Activated B cell treated with CpG ODN at 0.5 μM for 24 hours (primary cell): ENCODE measurements around the gene PAGE2. TPM values are rescaled to one million over a fixed set of nuclear protein-coding genes. Genes with fewer than 3 reads are reported as not detected.
"Not testable (repeated sequence)": the region's sequence is repeated elsewhere in the genome, so short reads cannot be mapped to it uniquely, and the experiment has no call there.

Experiments used
- ATAC-seq: fragments of 200-7000 bp; cut with Tn5 transposase; one replicate; pipeline ENCODE4 v1.10.0; 2021; ENCODE audit warnings: low read depth, mild to moderate bottlenecking, moderate library complexity
- CTCF ChIA-PET: fragments of 350-600 bp; sonication (Branson Sonifier 250); formaldehyde crosslinking; loops from one replicate; lab custom pipeline; 2021; ENCODE audit warnings: antibody characterized with exemption; lab: Charles Lee
- POLR2A ChIA-PET: fragments of 350-600 bp; sonication (Branson Sonifier 250); formaldehyde crosslinking; loops from one replicate; lab custom pipeline; 2021; ENCODE audit warnings: antibody characterized with exemption; lab: Charles Lee
- DNase-seq: peaks from one replicate; pipeline ENCODE4 v3.0.0; 2022
- H3K27ac Mint-ChIP-seq: one replicate; pipeline ENCODE4 v1.8.0; 2020; ENCODE audit warnings: mixed read lengths
- H3K27me3 Mint-ChIP-seq: one replicate; pipeline ENCODE4 v1.8.0; 2021; ENCODE audit warnings: mixed read lengths
- H3K36me3 Mint-ChIP-seq: one replicate; pipeline ENCODE4 v1.8.0; 2021; ENCODE audit warnings: low read depth, mixed read lengths
- H3K4me1 Mint-ChIP-seq: one replicate; pipeline ENCODE4 v1.8.0; 2021; ENCODE audit warnings: mixed read lengths
- H3K4me3 Mint-ChIP-seq: one replicate; pipeline ENCODE4 v1.8.0; 2020; ENCODE audit warnings: mild to moderate bottlenecking, mixed read lengths
- H3K9me3 Mint-ChIP-seq: one replicate; pipeline ENCODE4 v1.8.0; 2020; ENCODE audit warnings: mixed read lengths
- intact Hi-C: fragments of 100-400 bp; cut with micrococcal nuclease; formaldehyde crosslinking; loops from one replicate; pipeline ENCODE4 v1.15.1; 2024
- total RNA-seq: library from RNA; stranded (reverse); gene quantifications from 2 replicates; pipeline ENCODE4 v1.2.3, GENCODE V29; 2022
- TF ChIP-seq, protein P1 (sequence below): fragments of 200-600 bp; IDR thresholded peaks from one replicate; pipeline ENCODE4 v1.8.0; 2022; ENCODE audit warnings: antibody characterized with exemption, mild to moderate bottlenecking

Gene PAGE2
- total RNA-seq, 1 donor from 2014 or later, result not detected

DNA sequence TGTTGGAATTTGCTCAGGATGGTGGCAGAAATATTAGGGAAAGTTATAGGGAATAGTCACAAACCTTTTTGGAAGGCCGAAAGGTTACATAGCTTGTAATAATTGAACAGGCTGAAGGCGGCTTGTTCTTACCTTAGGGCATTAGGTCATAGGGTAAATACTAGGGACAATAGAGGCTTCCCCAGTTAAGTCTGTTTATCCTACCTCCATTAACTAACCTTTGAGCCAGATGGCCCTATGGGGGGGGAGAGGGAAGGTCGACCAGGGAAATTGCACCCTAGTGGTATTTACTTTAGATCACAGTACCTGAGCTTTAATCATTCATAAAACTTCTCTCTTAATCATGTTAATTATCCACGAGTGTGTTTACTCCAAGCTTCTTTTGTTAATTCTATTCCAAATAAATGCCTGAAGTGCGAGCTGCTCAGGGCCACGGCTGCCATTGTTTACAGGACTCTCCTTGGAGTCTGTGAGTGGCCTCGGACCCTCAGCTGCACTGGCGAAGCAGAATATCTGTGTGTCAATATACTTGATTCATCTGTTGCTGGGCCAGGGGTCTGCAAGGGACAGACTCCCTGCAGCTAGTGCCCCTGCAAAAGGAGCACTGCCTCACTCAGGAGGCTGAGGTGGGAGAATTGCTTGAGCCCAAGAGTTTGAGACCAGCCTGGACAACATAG is 22.9 kb downstream of the PAGE2 start:
- ChIA-PET POLR2A (no interaction called here), CTCF (no interaction called here)
- H3K4me1 Mint-ChIP-seq, result no peaks in the 10 kb centered on the region
- no peaks in the 10 kb centered on the region for H3K27me3 Mint-ChIP-seq
- DNase-seq, result no peak
- TF ChIP-seq, protein P1, sequence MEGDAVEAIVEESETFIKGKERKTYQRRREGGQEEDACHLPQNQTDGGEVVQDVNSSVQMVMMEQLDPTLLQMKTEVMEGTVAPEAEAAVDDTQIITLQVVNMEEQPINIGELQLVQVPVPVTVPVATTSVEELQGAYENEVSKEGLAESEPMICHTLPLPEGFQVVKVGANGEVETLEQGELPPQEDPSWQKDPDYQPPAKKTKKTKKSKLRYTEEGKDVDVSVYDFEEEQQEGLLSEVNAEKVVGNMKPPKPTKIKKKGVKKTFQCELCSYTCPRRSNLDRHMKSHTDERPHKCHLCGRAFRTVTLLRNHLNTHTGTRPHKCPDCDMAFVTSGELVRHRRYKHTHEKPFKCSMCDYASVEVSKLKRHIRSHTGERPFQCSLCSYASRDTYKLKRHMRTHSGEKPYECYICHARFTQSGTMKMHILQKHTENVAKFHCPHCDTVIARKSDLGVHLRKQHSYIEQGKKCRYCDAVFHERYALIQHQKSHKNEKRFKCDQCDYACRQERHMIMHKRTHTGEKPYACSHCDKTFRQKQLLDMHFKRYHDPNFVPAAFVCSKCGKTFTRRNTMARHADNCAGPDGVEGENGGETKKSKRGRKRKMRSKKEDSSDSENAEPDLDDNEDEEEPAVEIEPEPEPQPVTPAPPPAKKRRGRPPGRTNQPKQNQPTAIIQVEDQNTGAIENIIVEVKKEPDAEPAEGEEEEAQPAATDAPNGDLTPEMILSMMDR, result no peak
- ATAC-seq, result no peak
- intact Hi-C loops, result no loop called here
- no peak overlapping the region for H3K27ac Mint-ChIP-seq
- H3K36me3 Mint-ChIP-seq, result no peaks in the 10 kb centered on the region
- H3K4me3 Mint-ChIP-seq, result no peak overlapping the region
- H3K9me3 Mint-ChIP-seq, result no peaks in the 10 kb centered on the region

DNA sequence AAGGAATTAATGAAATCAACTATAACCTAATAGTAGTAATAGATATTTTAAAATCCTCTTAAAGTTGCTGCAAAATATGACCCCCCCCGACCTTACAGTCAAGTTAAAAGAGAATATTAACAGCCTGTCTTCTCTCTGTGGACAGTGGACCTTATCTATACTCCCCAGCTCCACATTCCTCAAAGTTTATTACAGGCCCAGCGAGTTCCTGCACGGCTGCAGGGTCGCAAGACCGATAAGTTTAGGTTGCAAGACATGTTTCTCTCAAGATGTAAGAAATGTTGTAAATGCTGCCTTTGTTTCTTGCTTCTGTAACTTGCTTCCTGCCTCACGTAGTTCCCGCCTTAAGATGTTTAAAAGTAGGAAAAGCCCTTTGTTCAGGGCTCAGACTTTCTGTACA is 27.8 kb downstream of the PAGE2 start:
- POLR2A ChIA-PET, CTCF ChIA-PET, H3K27ac Mint-ChIP-seq, ATAC-seq, H3K27me3 Mint-ChIP-seq, DNase-seq, H3K4me1 Mint-ChIP-seq, H3K36me3 Mint-ChIP-seq, H3K4me3 Mint-ChIP-seq, H3K9me3 Mint-ChIP-seq, intact Hi-C loops: not testable (repeated sequence)

DNA sequence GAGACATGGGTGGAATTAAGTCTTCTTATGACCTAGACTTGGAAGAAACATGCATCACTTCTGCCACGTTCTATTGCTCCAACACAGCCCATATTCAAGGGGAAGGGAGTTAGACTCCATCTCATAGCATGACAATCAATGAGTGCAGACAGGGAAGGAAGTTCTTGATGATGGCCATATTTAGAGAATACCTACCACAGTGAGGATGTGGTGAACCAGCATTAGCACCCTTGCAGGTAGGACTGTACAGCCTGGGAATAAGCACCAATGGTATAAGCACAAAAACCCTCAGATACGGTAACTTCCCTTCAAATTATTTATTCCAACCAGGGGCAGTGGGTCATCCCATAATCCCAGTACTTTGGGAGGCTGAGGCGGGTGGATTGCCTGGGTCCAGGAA is 29.8 kb downstream of the PAGE2 start:
- ChIA-PET POLR2A (no interaction called here), CTCF (no interaction called here)
- Mint-ChIP-seq H3K27ac (no peak overlapping the region), H3K4me3 (no peak overlapping the region), H3K27me3 (peaks cover 1% of the 10 kb centered on the region), H3K36me3 (no peaks in the 10 kb centered on the region), H3K9me3 (no peaks in the 10 kb centered on the region), H3K4me1 (no peaks in the 10 kb centered on the region)
- intact Hi-C loops, result no loop called here
- no peak for ATAC-seq
- no peak for DNase-seq
- TF ChIP-seq, protein P1, result no peak

DNA sequence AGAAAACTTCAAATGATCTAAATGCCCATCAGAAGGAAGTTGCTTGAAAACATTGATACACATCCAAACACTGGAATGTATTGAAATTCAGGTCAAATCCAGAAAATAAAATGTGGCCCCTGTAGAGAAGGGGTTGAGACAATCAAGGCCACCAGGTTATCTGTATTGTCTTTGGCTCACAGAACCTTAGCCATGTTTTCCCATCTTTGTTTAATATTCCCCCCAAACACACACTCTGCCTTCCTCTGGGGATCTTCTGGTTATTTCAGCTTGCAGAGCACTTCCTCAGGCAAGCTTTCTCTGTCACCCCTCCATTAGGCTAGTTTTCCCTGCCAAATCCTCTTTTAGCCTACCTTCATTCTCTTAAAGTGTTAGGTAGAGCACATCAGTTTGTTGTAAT is 30.5 kb downstream of the PAGE2 start:
- intact Hi-C loops, result no loop called here
- H3K27me3 Mint-ChIP-seq, result peaks cover 3% of the 10 kb centered on the region
- CTCF ChIA-PET, result no interaction called here
- POLR2A ChIA-PET, result no interaction called here
- ATAC-seq (no peak), DNase-seq (no peak)
- no peaks in the 10 kb centered on the region for H3K4me1 Mint-ChIP-seq
- TF ChIP-seq, protein P1, result no peak
- no peak overlapping the region for H3K4me3 Mint-ChIP-seq
- H3K9me3 Mint-ChIP-seq, result no peaks in the 10 kb centered on the region
- H3K36me3 Mint-ChIP-seq, result no peaks in the 10 kb centered on the region
- no peak overlapping the region for H3K27ac Mint-ChIP-seq

DNA sequence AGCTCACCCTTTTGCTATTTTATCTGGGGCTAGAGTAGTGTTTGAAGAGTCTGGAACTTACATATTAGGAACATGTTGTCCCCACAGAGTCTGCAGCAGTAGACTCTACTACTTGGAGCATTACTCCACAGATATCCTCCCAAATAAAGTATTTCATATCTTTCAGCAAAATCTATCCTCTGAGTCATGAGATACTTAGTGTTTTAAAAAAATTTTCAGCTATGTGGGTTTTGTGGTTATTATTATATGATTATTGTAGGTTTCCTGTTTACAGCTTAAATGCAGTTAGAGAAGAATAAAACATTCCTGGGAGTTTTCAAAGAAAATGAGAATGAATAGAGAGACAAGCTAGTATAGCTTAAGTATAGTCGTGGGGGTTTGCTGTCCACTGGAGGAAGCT is 30.9 kb downstream of the PAGE2 start:
- H3K36me3 Mint-ChIP-seq, result no peaks in the 10 kb centered on the region
- H3K27ac Mint-ChIP-seq, result no peak overlapping the region
- POLR2A ChIA-PET, result no interaction called here
- ATAC-seq (no peak), DNase-seq (no peak)
- intact Hi-C loops, result no loop called here
- no peaks in the 10 kb centered on the region for H3K4me1 Mint-ChIP-seq
- H3K27me3 Mint-ChIP-seq, result peaks cover 3% of the 10 kb centered on the region
- CTCF ChIA-PET, result no interaction called here
- no peaks in the 10 kb centered on the region for H3K9me3 Mint-ChIP-seq
- H3K4me3 Mint-ChIP-seq, result no peak overlapping the region
- TF ChIP-seq, protein P1, result no peak
